OCI-LY7 (cell line): ENCODE data around the gene AKAP13. TPM values are rescaled to one million over a fixed set of nuclear protein-coding genes. Genes with fewer than 3 reads are reported as not detected.

Source experiments
- BruUV-seq: library from RNA; stranded (reverse); fragments of 400-500 nt; replicated peaks from 2 replicates; lab custom pipeline; 2021; lab: Mats Ljungman, UMichigan
- CTCF ChIA-PET: fragments of 300-600 bp; sonication (Branson Sonifier 250); formaldehyde crosslinking; loops from one replicate; lab custom pipeline; 2022; ENCODE audit warnings: antibody characterized with exemption; ENCODE audit not compliant: unreplicated experiment; lab: Charles Lee
- POLR2A ChIA-PET: fragments of 300-600 bp; sonication (Branson Sonifier 250); formaldehyde crosslinking; loops from one replicate; lab custom pipeline; 2022; ENCODE audit warnings: antibody characterized with exemption; lab: Charles Lee
- DNase-seq: peaks from one replicate; pipeline ENCODE4 v3.0.0-alpha.2; 2015; ENCODE audit warnings: low spot score
- H2AFZ ChIP-seq: fragments of 200-600 bp; sonication (generic), shearing (Covaris generic); 2 replicates; pipeline ENCODE4 v1.6.1; 2014; ENCODE audit warnings: mild to moderate bottlenecking, antibody characterized with exemption, low read length, moderate library complexity
- H3K27ac ChIP-seq: fragments of 200-600 bp; sonication (generic); 2 replicates; pipeline ENCODE4 v1.5.1; 2014; ENCODE audit warnings: mixed run types, low read depth, mild to moderate bottlenecking, moderate library complexity, low read length, inconsistent platforms; ENCODE audit not compliant: poor library complexity, severe bottlenecking
- H3K36me3 ChIP-seq: fragments of 200-600 bp; sonication (generic); 2 replicates; pipeline ENCODE4 v1.6.1; 2014; ENCODE audit warnings: mild to moderate bottlenecking, antibody characterized with exemption, low read length, moderate library complexity, mixed read lengths; ENCODE audit not compliant: insufficient read depth
- H3K4me1 ChIP-seq: fragments of 200-600 bp; sonication (generic); 2 replicates; pipeline ENCODE4 v1.5.1; 2014; ENCODE audit warnings: mild to moderate bottlenecking, low read length; ENCODE audit not compliant: insufficient read depth, poor library complexity, severe bottlenecking
- H3K4me2 ChIP-seq: fragments of 200-600 bp; sonication (generic); 2 replicates; pipeline ENCODE4 v1.6.1; 2014; ENCODE audit warnings: mild to moderate bottlenecking, low read length
- H3K4me3 ChIP-seq: fragments of 200-600 bp; sonication (generic); 2 replicates; pipeline ENCODE4 v1.5.1; 2014; ENCODE audit warnings: mild to moderate bottlenecking, low read depth, low read length; ENCODE audit not compliant: poor library complexity, severe bottlenecking
- H3K79me2 ChIP-seq: fragments of 200-600 bp; sonication (generic); 2 replicates; pipeline ENCODE4 v1.6.1; 2016; ENCODE audit warnings: low read depth, mild to moderate bottlenecking, low read length, moderate library complexity, mixed read lengths; ENCODE audit not compliant: insufficient read depth
- H3K9me2 ChIP-seq: fragments of 200-600 bp; sonication (generic); 2 replicates; pipeline ENCODE4 v1.6.1; 2016; ENCODE audit warnings: mild to moderate bottlenecking, low read length, mixed read lengths; ENCODE audit not compliant: insufficient read depth
- H3K9me3 ChIP-seq: fragments of 200-600 bp; sonication (generic); 2 replicates; pipeline ENCODE4 v1.6.1; 2014; ENCODE audit warnings: mild to moderate bottlenecking, mixed run types, low read length, mixed read lengths
- H4K20me1 ChIP-seq: fragments of 200-600 bp; sonication (generic); 2 replicates; pipeline ENCODE4 v1.6.1; 2014; ENCODE audit warnings: mild to moderate bottlenecking, antibody characterized with exemption, low read length, moderate library complexity, mixed read lengths; ENCODE audit not compliant: insufficient read depth
- EZH2phosphoT487 ChIP-seq: fragments of 200-600 bp; sonication (generic); IDR thresholded peaks from 2 replicates; pipeline ENCODE4 v1.6.1; 2018; ENCODE audit warnings: low read depth, borderline replicate concordance, mild to moderate bottlenecking, mixed run types, antibody characterized with exemption, low read length, moderate library complexity, mixed read lengths
- intact Hi-C: fragments of 100-400 bp; cut with micrococcal nuclease; formaldehyde crosslinking; loops from one replicate; pipeline ENCODE4 v1.10.0; 2022; ENCODE audit not compliant: unreplicated experiment
- total RNA-seq, 2 experiments: library from RNA; depleted of rRNA in 1 of 2; stranded (reverse); fragments of >200 nt in 1 of 2; shearing (Covaris generic) in 1 of 2; gene quantifications; 2 replicates each; pipeline ENCODE4 v1.2.3, GENCODE V29; 2014 to 2022
- TF ChIP-seq, protein P1 (sequence below): fragments of 200-600 bp; sonication (generic); conservative IDR thresholded peaks from 2 replicates; pipeline ENCODE4 v1.5.1; 2014; ENCODE audit warnings: mild to moderate bottlenecking, antibody characterized with exemption, low read length, moderate library complexity, mixed read lengths

Gene AKAP13
- total RNA-seq, 2 experiments from 2014 or later: 140 to 250 TPM

- Histone ChIP-seq H4K20me1 (no peaks in the 10 kb centered on the region), H3K79me2 (no peaks in the 10 kb centered on the region), H3K36me3 (no peaks in the 10 kb centered on the region), H3K4me3 (no peak overlapping the region), H3K9me2 (no peaks in the 10 kb centered on the region), H3K27ac (no peak overlapping the region), H3K9me3 (no peaks in the 10 kb centered on the region), H3K4me2 (no peak overlapping the region), H2AFZ (no peak overlapping the region), H3K4me1 (peaks cover 16% of the 10 kb centered on the region)
- DNase-seq: no peak
- BruUV-seq: no TSS peak
- ChIA-PET POLR2A (interaction anchor here (0.6 kb wide), 1 partner anchor 344 kb away, joined by 3 read pairs; no protein-coding TSS in a partner anchor), CTCF (no interaction called here)
- intact Hi-C loops: no loop called here
- TF ChIP-seq, protein P1, sequence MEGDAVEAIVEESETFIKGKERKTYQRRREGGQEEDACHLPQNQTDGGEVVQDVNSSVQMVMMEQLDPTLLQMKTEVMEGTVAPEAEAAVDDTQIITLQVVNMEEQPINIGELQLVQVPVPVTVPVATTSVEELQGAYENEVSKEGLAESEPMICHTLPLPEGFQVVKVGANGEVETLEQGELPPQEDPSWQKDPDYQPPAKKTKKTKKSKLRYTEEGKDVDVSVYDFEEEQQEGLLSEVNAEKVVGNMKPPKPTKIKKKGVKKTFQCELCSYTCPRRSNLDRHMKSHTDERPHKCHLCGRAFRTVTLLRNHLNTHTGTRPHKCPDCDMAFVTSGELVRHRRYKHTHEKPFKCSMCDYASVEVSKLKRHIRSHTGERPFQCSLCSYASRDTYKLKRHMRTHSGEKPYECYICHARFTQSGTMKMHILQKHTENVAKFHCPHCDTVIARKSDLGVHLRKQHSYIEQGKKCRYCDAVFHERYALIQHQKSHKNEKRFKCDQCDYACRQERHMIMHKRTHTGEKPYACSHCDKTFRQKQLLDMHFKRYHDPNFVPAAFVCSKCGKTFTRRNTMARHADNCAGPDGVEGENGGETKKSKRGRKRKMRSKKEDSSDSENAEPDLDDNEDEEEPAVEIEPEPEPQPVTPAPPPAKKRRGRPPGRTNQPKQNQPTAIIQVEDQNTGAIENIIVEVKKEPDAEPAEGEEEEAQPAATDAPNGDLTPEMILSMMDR: no peak
- TF ChIP-seq EZH2phosphoT487: no peak
Measured at GRCh38 chr15:85786781-85787114, 406.3 kb downstream of the AKAP13 start.

GRCh38 chr15:85788771-85789495 lies 408.5 kb downstream of the AKAP13 start:
- no peak overlapping the region for H3K27ac ChIP-seq
- no peak overlapping the region for H2AFZ ChIP-seq
- H4K20me1 ChIP-seq: no peaks in the 10 kb centered on the region
- no peaks in the 10 kb centered on the region for H3K36me3 ChIP-seq
- H3K9me3 ChIP-seq: no peaks in the 10 kb centered on the region
- no TSS peak for BruUV-seq
- intact Hi-C loops: no loop called here
- no peak for DNase-seq
- TF ChIP-seq EZH2phosphoT487: no peak
- TF ChIP-seq, protein P1: no peak
- POLR2A ChIA-PET: interaction anchor here (1.0 kb wide), 1 partner anchor 385 kb away, joined by 3 read pairs; no protein-coding TSS in a partner anchor
- CTCF ChIA-PET: no interaction called here
- H3K79me2 ChIP-seq: peaks cover 4% of the 10 kb centered on the region; the same call in 1 of the 2 replicates
- no peak overlapping the region for H3K4me3 ChIP-seq
- H3K4me1 ChIP-seq: peaks cover 28% of the 10 kb centered on the region
- no peaks in the 10 kb centered on the region for H3K9me2 ChIP-seq
- no peak overlapping the region for H3K4me2 ChIP-seq

- BruUV-seq: no TSS peak
- Histone ChIP-seq H2AFZ (no peak overlapping the region), H3K27ac (no peak overlapping the region), H3K9me3 (no peaks in the 10 kb centered on the region), H3K9me2 (no peaks in the 10 kb centered on the region), H3K4me3 (no peak overlapping the region), H3K79me2 (peaks cover 7% of the 10 kb centered on the region; the same call in 1 of the 2 replicates), H3K36me3 (no peaks in the 10 kb centered on the region), H3K4me1 (peaks cover 28% of the 10 kb centered on the region), H4K20me1 (no peaks in the 10 kb centered on the region), H3K4me2 (no peak overlapping the region)
- no peak for DNase-seq
- ChIA-PET POLR2A (no interaction called here), CTCF (no interaction called here)
- TF ChIP-seq EZH2phosphoT487: no peak
- TF ChIP-seq, protein P1: no peak
- intact Hi-C loops: no loop called here
Measured at GRCh38 chr15:85789496-85789875, 409.1 kb downstream of the AKAP13 start.
